ENCODE measurements around the gene PPARA. TPM values are rescaled to one million over a fixed set of nuclear protein-coding genes. Genes with fewer than 3 reads are reported as not detected.
A peak's percentile ranks its signal among the peaks of the same experiment; 100 is the strongest.

Gene PPARA
- total and polyA plus RNA-seq, 2 of the 4 experiments (the other 2 are of a cell fraction), result 3.1 to 7.0 TPM

- Histone ChIP-seq H3K27ac (ENCODE audit: insufficient read depth, low read length) (no peak overlapping the region), H3K79me1 (ENCODE audit: low read depth in 1 of 2, low read length in 2 of 2) (peaks cover 0 to 15% of the 10 kb centered on the region in 2 experiments; a peak in 2 of 4 replicates), H3K9me1 (ENCODE audit: insufficient read depth, low read length) (peaks cover 10% of the 10 kb centered on the region), H4K5ac (ENCODE audit: low read depth, low read length) (no peak overlapping the region), H2BK5ac (ENCODE audit: low read depth, low read length, poor library complexity, severe bottlenecking) (no peak overlapping the region), H3K9ac (ENCODE audit: low read depth, low read length) (no peak overlapping the region), H3K9me3 (ENCODE audit: control insufficient read depth, insufficient read depth, low read length) (no peaks in the 10 kb centered on the region), H3K23ac (ENCODE audit: low read depth, low read length) (no peak overlapping the region), H4K91ac (ENCODE audit: insufficient read depth, low read depth, low read length) (no peak overlapping the region), H2AFZ (replicated peaks; ENCODE audit: low read length, poor library complexity) (peak overlapping the region; percentile 33), H3K18ac (ENCODE audit: low read depth, low read length) (no peak overlapping the region), H2BK20ac (ENCODE audit: low read depth, low read length) (no peak overlapping the region), H2BK15ac (ENCODE audit: low read depth, low read length) (no peak overlapping the region), H4K8ac (ENCODE audit: low read depth in 2 of 2, low read length in 2 of 2) (no peak overlapping the region), H3K4me2 (ENCODE audit: low read depth, low read length) (no peak overlapping the region), H3K4me1 (ENCODE audit: control insufficient read depth, insufficient read depth, low read length) (peaks cover 4% of the 10 kb centered on the region; the same call in 1 of the 2 replicates), H3K56ac (ENCODE audit: extremely low read depth, insufficient read depth, low read length) (no peak overlapping the region), H2AK9ac (replicated peaks; ENCODE audit: low read depth, low read length, poor library complexity) (peak overlapping the region; percentile 73), H3K14ac (replicated peaks; ENCODE audit: low read depth, low read length) (0 out of 2 replicates have a peak overlapping the region, but pooled peaks have one; percentile 48), H4K20me1 (ENCODE audit: insufficient read depth, low read length) (peaks cover 4% of the 10 kb centered on the region), H3K27me3 (ENCODE audit: control insufficient read depth, insufficient read depth, low read length) (no peaks in the 10 kb centered on the region), H2BK120ac (ENCODE audit: low read depth, low read length) (no peak overlapping the region), H3K4me3 (ENCODE audit: insufficient read depth, low read depth, low read length) (no peak overlapping the region), H3K36me3 (ENCODE audit: control insufficient read depth, insufficient read depth, low read length) (peaks cover 18% of the 10 kb centered on the region), H3K4ac (ENCODE audit: low read depth, low read length) (no peak overlapping the region), H2AK5ac (ENCODE audit: low read depth, low read length) (no peak overlapping the region)
- dilution Hi-C loops (cut with HindIII; ENCODE audit: low sequenced_read_pairs, unreplicated experiment) (no loop called here), intact Hi-C loops (cut with micrococcal nuclease) (no loop called here), in situ Hi-C loops (cut with MboI; ENCODE audit: low sequenced_read_pairs) (no loop called here)
- ChIA-PET POLR2A (ENCODE audit: unreplicated experiment) (no interaction called here), CTCF (interaction anchor here (1.5 kb wide), 1 partner anchor 11 kb away, joined by 5 read pairs; no protein-coding TSS in a partner anchor)
- BruUV-seq (replicated peaks), result no TSS peak
- WGBS, 2 experiments (ENCODE audit: extremely low coverage in 2 of 2, insufficient read length in 1 of 2), result 53% methylated on average over 9 of the region's 18 CpGs; no CpG with 5 or more reads in 1 of the 2 experiments
- ATAC-seq (ENCODE audit: low read depth), result peak; percentile 74
- TF ChIP-seq MAFK (IDR thresholded peaks at IDR 0.05; ENCODE audit: low read depth, low read length), result no peak
- TF ChIP-seq, protein P1, sequence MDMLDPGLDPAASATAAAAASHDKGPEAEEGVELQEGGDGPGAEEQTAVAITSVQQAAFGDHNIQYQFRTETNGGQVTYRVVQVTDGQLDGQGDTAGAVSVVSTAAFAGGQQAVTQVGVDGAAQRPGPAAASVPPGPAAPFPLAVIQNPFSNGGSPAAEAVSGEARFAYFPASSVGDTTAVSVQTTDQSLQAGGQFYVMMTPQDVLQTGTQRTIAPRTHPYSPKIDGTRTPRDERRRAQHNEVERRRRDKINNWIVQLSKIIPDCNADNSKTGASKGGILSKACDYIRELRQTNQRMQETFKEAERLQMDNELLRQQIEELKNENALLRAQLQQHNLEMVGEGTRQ (IDR thresholded peaks at IDR 0.05; ENCODE audit: low read depth, low read length), result no peak
- TF ChIP-seq, protein P2, sequence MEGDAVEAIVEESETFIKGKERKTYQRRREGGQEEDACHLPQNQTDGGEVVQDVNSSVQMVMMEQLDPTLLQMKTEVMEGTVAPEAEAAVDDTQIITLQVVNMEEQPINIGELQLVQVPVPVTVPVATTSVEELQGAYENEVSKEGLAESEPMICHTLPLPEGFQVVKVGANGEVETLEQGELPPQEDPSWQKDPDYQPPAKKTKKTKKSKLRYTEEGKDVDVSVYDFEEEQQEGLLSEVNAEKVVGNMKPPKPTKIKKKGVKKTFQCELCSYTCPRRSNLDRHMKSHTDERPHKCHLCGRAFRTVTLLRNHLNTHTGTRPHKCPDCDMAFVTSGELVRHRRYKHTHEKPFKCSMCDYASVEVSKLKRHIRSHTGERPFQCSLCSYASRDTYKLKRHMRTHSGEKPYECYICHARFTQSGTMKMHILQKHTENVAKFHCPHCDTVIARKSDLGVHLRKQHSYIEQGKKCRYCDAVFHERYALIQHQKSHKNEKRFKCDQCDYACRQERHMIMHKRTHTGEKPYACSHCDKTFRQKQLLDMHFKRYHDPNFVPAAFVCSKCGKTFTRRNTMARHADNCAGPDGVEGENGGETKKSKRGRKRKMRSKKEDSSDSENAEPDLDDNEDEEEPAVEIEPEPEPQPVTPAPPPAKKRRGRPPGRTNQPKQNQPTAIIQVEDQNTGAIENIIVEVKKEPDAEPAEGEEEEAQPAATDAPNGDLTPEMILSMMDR (conservative IDR thresholded peaks at IDR 0.05; ENCODE audit: low read depth, low read length), result no peak
- TF ChIP-seq BHLHE40 (IDR thresholded peaks at IDR 0.05; ENCODE audit: low read depth, low read length), result no peak
- TF ChIP-seq MAZ (IDR thresholded peaks at IDR 0.05; ENCODE audit: borderline replicate concordance, low read depth, low read length), result no peak
- no peak for TF ChIP-seq CHD1 (IDR thresholded peaks at IDR 0.05; ENCODE audit: low read depth, low read length)
- TF ChIP-seq SMC3 (IDR thresholded peaks at IDR 0.05; ENCODE audit: low read depth, low read length), result no peak
- no peak for TF ChIP-seq RFX5 (IDR thresholded peaks at IDR 0.05; ENCODE audit: low read depth, low read length)
- TF ChIP-seq ELK1 (IDR thresholded peaks at IDR 0.05; ENCODE audit: borderline replicate concordance, low read depth, low read length), result no peak
- no peak for TF ChIP-seq POLR2A (IDR thresholded peaks at IDR 0.05; ENCODE audit: low read depth, low read length)
- TF ChIP-seq CEBPB (IDR thresholded peaks at IDR 0.05; ENCODE audit: low read depth, low read length), result no peak
- TF ChIP-seq FOS (IDR thresholded peaks at IDR 0.05; ENCODE audit: low read depth, low read length), result no peak
- TF ChIP-seq RCOR1 (IDR thresholded peaks at IDR 0.05; ENCODE audit: insufficient replicate concordance, low read length), result no peak
- no peak for TF ChIP-seq MXI1 (IDR thresholded peaks at IDR 0.05; ENCODE audit: borderline replicate concordance, low read depth, low read length)
- TF ChIP-seq NFE2L2 (IDR thresholded peaks at IDR 0.05; ENCODE audit: low read depth, low read length), result no peak
- no peak for TF ChIP-seq RAD21 (IDR thresholded peaks at IDR 0.05; ENCODE audit: low read length)
- peak; percentile 48 for DNase-seq
Observed at GRCh38 chr22:46195487-46196165, 45.3 kb downstream of the PPARA start.

All from IMR-90 (cell line).